Lower leg skin (tissue), 4 donors: ENCODE results near the gene PARD6B. TPM values are rescaled to one million over a fixed set of nuclear protein-coding genes. Genes with fewer than 3 reads are reported as not detected.
A peak's percentile ranks its signal among the peaks of the same experiment; 100 is the strongest.

Experiments used
- DNase-seq, 2 donors: peaks; one replicate each; pipeline ENCODE4 v3.0.0-alpha.2; 2019; ENCODE audit warnings: low spot score in 2 of 2
- H3K4me3 ChIP-seq: fragments of 200-600 bp; sonication (generic); 2 replicates; pipeline ENCODE4 v1.5.1; 2017; ENCODE audit warnings: mild to moderate bottlenecking, low read depth; ENCODE audit not compliant: poor library complexity, severe bottlenecking
- POLR2A ChIP-seq, 2 donors: fragments of 450-650 bp; IDR thresholded peaks; one replicate each; pipeline ENCODE4 v1.6.1; 2016 to 2017; ENCODE audit warnings: antibody characterized with exemption in 2 of 2, mild to moderate bottlenecking in 1 of 2, moderate library complexity in 1 of 2
- WGBS, 2 donors: methylation state at CpG; one replicate each; pipeline ENCODE4 v1.1.5; 2018; 5-methylcytosine and 5-hydroxymethylcytosine counted together
- intact Hi-C: fragments of 100-400 bp; cut with DNase I; formaldehyde crosslinking; loops from one replicate; pipeline ENCODE4 v1.15.0; 2023; ENCODE audit warnings: low total_unique reads
- total RNA-seq, 4 donors: library from RNA; depleted of rRNA; stranded (reverse); fragments of >200 nt; gene quantifications; one replicate each; pipeline ENCODE4 v1.1.0, GENCODE V29; 2016
- TF ChIP-seq, protein P1 (sequence below), 3 donors: fragments of 450-650 bp; IDR thresholded peaks; one replicate each; pipeline ENCODE4 v1.5.1; 2016; ENCODE audit warnings: antibody characterized with exemption in 3 of 3, mild to moderate bottlenecking in 3 of 3, moderate library complexity in 2 of 3

Gene PARD6B
- total RNA-seq, 4 donors from 2014 or later, result 10.5 to 11.8 (median 10.9) TPM

DNA sequence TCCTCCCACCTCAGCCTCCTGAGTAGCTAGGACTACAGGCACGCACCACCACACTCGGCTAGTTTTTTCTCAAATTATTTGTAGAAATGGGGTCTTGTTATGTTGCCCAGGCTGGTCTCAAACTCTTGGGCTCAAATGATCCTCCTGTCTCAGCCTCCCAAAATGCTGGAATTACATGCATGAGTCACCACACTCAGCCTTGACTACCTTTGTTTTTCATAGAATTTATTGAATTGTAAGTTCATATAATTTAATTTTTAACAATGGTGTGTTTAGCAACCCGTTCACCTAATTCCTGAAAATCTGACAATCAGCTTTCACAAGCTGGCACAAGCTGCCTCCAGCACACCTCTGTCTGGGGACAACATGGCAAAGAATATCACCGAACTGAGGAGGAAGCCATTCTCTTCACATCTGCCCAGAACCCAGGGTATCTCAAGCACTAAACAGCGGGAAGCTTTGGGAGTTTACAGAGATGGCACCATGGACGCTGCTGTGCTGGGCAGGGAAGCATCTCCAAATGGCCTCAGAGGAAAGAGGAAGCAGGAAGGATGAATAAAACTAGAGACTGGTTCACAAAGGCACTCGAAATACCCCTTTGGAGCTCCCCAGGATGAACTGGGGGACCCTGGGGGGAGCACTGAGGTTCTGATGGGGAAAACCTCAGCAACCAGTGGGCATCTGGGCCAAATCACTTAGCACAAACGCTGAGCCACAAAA is 43.0 kb upstream of the PARD6B start:
- 87% methylated on average over 8 of the region's 8 CpGs for WGBS, 2 donors
- no peak for DNase-seq
- intact Hi-C loops, result no loop called here
- TF ChIP-seq, protein P1, sequence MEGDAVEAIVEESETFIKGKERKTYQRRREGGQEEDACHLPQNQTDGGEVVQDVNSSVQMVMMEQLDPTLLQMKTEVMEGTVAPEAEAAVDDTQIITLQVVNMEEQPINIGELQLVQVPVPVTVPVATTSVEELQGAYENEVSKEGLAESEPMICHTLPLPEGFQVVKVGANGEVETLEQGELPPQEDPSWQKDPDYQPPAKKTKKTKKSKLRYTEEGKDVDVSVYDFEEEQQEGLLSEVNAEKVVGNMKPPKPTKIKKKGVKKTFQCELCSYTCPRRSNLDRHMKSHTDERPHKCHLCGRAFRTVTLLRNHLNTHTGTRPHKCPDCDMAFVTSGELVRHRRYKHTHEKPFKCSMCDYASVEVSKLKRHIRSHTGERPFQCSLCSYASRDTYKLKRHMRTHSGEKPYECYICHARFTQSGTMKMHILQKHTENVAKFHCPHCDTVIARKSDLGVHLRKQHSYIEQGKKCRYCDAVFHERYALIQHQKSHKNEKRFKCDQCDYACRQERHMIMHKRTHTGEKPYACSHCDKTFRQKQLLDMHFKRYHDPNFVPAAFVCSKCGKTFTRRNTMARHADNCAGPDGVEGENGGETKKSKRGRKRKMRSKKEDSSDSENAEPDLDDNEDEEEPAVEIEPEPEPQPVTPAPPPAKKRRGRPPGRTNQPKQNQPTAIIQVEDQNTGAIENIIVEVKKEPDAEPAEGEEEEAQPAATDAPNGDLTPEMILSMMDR (IDR thresholded peaks at IDR 0.05), result no peak
- TF ChIP-seq POLR2A (IDR thresholded peaks at IDR 0.05), result no peak
- H3K4me3 ChIP-seq, result no peak overlapping the region

DNA sequence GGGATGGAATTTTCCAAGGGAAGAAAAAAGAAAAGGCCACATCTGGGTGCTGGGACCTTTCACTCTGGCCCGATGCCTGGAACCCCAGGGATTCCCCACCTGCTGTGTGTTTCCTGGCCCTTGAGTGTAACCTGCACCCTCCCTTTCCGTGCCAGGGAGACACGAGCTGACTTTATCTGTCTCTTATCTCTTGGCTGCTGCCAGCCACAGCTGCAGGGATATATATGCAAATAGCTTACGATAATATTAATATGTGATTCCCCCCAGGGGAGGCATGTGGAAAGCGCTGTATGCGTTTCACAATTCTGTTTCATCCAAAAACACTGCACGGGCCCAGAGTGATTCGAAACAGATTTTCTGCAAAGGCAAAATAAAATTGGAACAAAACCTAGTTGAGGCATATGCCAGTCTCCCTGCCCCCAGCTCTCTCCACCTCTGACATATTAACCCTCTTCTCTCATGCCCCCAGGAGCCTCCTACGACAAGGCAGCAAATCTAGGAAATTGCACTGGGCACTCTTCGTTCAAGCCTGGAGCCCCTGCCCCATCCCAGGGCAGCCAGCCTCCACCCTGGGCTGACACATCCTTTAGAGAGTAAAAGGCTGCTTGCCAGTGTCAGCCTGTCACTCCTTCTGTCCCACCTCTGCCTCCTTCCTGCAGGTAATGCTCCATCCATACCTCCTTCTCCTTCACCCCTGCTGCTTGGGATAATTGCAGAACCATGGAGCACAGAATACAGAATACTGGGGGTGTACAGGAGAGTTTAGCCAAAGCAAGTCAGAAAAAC is 41.3 kb upstream of the PARD6B start:
- intact Hi-C loops, result no loop called here
- 17 to 20% methylated on average over 10 of the region's 10 CpGs for WGBS, 2 donors
- DNase-seq, result peak in 1 of 2 donors; percentile 22
- TF ChIP-seq, protein P1 (IDR thresholded peaks at IDR 0.05), result no peak
- no peak for TF ChIP-seq POLR2A (IDR thresholded peaks at IDR 0.05)
- no peak overlapping the region for H3K4me3 ChIP-seq

DNA sequence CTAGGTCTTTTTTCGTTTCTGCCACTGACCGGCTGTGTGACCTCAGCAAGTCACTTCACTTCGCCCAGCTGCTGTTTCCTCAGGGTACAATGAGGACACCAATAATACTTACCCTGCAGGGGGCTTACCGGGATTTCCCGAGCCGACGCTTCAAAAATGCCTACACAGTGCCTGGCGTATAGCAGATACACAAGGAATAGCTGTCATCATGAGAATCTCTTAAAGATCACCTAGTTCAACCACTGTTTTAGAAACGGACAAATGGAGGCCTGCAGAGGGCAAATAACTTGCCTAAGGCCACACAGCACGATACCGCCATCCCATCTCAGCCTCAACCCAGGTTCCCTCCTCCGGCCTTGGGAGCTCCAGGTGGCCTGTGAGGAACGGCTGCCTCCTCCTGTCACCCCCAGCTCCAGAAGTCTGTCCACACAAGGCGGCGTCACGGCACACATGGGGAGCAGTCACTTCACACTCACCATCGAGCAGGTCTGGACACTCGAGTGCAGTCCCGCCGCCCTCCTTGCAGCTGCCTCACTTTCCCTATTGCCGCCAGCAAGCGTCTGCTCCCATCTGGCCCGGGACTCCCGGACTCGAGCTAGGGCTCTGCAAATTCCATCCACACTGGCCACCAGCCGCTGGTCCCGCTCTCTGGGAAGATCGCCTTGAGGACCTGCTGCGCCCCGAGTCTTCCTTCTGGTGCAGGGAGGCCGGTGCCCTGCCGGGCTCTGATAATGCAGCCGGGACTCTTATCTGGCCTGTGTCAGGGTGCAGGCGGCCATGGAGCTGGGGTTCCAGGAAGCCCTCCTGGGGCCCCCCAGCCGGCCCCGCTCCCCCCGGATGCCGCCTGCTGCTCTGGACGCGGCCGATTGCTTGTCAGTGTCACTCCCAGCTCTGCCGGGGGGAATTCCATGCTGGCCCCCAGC is 40.5 kb upstream of the PARD6B start, which contains the start of gene RIPOR3:
Gene RIPOR3, minus strand, starts transcription at position 893 of the 923 bp plus-strand sequence. Its CDS starts 414 bp downstream, at position 479.
- peak within 1 kb of the TSS; percentile 18 for H3K4me3 ChIP-seq
- 10 to 17% methylated on average over 39 to 42 of the region's 42 CpGs for WGBS, 2 donors
- peak; percentile 21 to 87 for DNase-seq
- intact Hi-C loops, result no loop called here
- TF ChIP-seq, protein P1 (IDR thresholded peaks at IDR 0.05), result no peak

DNA sequence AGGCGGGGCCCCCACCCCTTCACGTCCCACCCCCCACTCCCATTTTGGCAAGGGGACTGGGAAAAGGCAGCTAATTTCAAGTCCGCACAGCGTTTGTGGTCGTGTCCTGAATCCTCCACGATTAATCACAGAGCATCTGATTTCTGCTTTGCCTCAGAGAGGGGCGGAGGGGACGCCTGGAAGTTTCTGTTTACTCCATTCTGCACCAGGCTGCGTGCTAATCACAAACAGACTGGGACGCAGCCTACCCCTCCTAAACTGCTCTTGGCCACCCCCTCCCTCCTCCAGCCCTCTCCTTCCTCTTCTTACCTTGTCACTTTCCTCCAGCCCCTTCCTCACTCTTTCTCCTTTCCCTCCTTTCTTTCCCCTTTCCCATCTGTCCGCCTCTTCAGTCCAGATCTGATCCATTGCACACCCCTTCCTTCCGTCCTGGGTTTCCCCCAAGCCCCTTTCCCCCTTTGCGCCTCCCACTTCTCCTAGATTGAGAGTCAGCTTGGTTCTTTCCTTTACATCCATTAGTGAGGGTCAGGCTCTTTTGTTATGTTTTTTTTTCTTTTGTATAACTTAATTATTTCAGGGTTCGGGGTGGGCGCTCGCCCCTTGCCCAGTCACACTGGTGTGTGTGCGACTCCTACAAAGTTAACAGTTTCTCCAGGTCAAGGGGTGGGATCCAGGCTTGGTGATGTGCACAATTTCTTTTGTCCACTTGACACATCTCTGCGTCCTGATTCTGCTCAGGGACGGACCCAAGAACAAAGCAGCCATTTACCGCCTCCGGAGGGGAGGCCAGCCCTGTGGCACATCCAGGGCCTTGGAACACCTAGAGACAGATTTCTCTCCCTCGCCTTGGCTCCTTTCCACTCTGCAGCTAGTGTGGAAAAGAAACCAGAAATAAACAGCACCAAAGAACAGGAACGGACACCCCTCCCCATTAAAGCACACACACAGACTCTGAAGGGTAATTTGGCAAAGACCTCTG is 39.5 kb upstream of the PARD6B start:
- intact Hi-C loops, result no loop called here
- 42% methylated on average over 23 of the region's 23 CpGs for WGBS, 2 donors
- peak in 1 of 2 donors; percentile 61 for DNase-seq
- H3K4me3 ChIP-seq, result no peak overlapping the region
- TF ChIP-seq POLR2A (IDR thresholded peaks at IDR 0.05), result no peak
- TF ChIP-seq, protein P1 (IDR thresholded peaks at IDR 0.05), result no peak
